ENCODE measurements around the gene CCDC187. TPM values are rescaled to one million over a fixed set of nuclear protein-coding genes. Genes with fewer than 3 reads are reported as not detected.

Gene CCDC187
- total RNA-seq, 1 experiment from 2014 or later, result not detected

DNA sequence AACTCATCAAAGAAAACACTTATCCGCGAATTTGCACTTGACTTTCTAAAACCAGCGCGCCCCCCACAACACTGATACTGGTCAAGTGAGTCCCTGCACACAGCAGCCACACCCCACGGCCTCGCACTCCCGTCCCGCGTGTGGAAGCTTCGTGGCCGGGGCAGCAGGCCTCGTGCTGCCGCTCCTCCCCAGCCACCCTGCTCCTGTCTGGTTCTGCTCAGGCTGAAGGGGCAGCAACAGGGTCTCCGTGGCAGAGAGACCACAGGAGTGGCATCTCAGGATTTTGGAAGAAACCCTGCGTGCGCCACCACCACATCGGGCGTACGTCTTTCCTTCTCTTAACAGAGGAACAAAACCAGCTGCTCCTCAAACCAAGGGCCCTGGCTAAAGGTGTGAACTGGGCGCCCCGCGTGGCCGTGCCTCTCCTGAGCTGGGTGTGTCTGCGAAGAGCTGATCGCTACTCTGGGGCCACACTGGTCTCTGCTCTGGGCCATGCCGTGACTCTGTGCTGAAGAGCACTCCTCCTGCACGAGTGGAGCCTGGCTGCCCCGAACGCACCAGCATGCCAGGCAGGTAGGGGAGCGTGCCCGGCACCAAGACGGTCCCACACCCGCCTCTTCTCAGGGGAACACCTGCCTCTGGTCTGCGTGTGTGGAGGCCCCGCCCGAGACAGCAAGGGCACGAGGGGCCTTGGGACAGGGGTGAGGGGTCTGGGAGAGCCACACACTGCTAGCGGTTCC is 81.6 kb downstream of the CCDC187 start:
- no peak overlapping the region for H3K27ac Mint-ChIP-seq (ENCODE audit: low read depth, unreplicated experiment)
- no peak overlapping the region for H3K4me3 Mint-ChIP-seq (ENCODE audit: unreplicated experiment)
- H3K4me1 Mint-ChIP-seq (ENCODE audit: insufficient read depth, unreplicated experiment), result peaks cover 22% of the 10 kb centered on the region
- no peak for TF ChIP-seq CTCF (IDR thresholded peaks at IDR 0.05; ENCODE audit: unreplicated experiment)
- no TSS peak for BruUV-seq (replicated peaks)
- H3K27me3 Mint-ChIP-seq (ENCODE audit: insufficient read depth, unreplicated experiment), result no peaks in the 10 kb centered on the region
- intact Hi-C loops (cut with micrococcal nuclease), result no loop called here
- peaks cover 62% of the 10 kb centered on the region for H3K36me3 Mint-ChIP-seq (ENCODE audit: insufficient read depth, unreplicated experiment)
- ChIA-PET POLR2A (no interaction called here), CTCF (interaction anchor here (1.5 kb wide), 1 partner anchor 52 kb away, joined by 6 read pairs; no protein-coding TSS in a partner anchor)
- H3K9me3 Mint-ChIP-seq (ENCODE audit: unreplicated experiment), result no peaks in the 10 kb centered on the region
- no peak for DNase-seq (ENCODE audit: unreplicated experiment)

DNA sequence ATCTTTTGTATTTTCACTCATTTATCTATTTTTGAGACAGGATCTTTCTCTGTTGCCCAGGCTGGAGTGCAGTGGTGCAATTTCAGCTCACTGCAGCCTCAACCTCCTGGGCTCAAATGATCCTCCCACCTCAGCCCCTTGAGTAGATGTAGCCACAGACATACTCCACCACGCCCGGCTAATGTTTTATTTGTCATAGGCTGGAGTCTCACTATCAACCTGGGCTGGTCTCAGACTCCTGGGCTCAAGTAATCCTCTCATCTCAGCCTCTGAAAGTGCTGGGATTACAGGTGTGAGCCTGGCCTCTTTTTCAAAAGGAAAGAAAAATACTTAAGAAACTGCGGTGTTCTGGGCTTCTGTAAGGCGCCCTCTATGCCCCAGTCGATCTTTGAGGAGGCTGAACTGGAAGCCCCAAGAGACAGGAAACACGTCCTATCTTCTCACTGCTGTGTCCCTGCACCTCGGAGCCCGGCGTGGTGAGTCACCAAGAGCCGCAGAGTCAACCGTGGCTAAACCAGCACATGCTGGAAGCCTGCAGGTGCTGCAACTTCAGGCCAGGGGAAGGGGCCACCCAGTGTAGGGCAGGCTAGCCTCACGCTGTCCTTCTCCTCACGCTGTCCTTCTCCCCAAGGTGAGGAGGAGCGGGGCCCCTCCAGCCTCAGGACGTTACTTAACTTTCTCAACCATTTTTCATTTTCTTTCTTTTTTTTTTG is 83.7 kb downstream of the CCDC187 start:
- intact Hi-C loops (cut with micrococcal nuclease), result no loop called here
- BruUV-seq (replicated peaks), result no TSS peak
- CTCF ChIA-PET, result interaction anchor here (0.8 to 1.1 kb wide), 2 partner anchors 49 to 61 kb away, joined by 3 read pairs; no protein-coding TSS in a partner anchor

GRCh38 chr9:136219276-136219675 is 84.6 kb downstream of the CCDC187 start:
- ChIA-PET CTCF (interaction anchor here (0.8 to 1.5 kb wide), 3 partner anchors 15 to 61 kb away, joined by 3 read pairs; no protein-coding TSS in a partner anchor), POLR2A (interaction anchor here (0.6 to 1.6 kb wide), 4 partner anchors 8 to 258 kb away, joined by 3 to 11 read pairs (median 4); partner anchors contain the start of gene UBAC1)
- Mint-ChIP-seq H3K9me3 (ENCODE audit: unreplicated experiment) (no peaks in the 10 kb centered on the region), H3K4me3 (ENCODE audit: unreplicated experiment) (no peak overlapping the region), H3K4me1 (ENCODE audit: insufficient read depth, unreplicated experiment) (peaks cover 22% of the 10 kb centered on the region), H3K27me3 (ENCODE audit: insufficient read depth, unreplicated experiment) (no peaks in the 10 kb centered on the region), H3K27ac (ENCODE audit: low read depth, unreplicated experiment) (no peak overlapping the region), H3K36me3 (ENCODE audit: insufficient read depth, unreplicated experiment) (peaks cover 70% of the 10 kb centered on the region)
- peak; percentile 88 for DNase-seq (ENCODE audit: unreplicated experiment)
- no peak for TF ChIP-seq CTCF (IDR thresholded peaks at IDR 0.05; ENCODE audit: unreplicated experiment)
- no TSS peak for BruUV-seq (replicated peaks)
- intact Hi-C loops (cut with micrococcal nuclease), result no loop called here

More for the DNA sequence above, 83.7 kb downstream of the CCDC187 start:
- H3K27me3 Mint-ChIP-seq (ENCODE audit: insufficient read depth, unreplicated experiment), result no peaks in the 10 kb centered on the region
- H3K27ac Mint-ChIP-seq (ENCODE audit: low read depth, unreplicated experiment), result peak overlapping the region; percentile 67
- peaks cover 71% of the 10 kb centered on the region for H3K36me3 Mint-ChIP-seq (ENCODE audit: insufficient read depth, unreplicated experiment)
- H3K4me3 Mint-ChIP-seq (ENCODE audit: unreplicated experiment), result no peak overlapping the region
- H3K9me3 Mint-ChIP-seq (ENCODE audit: unreplicated experiment), result no peaks in the 10 kb centered on the region
- POLR2A ChIA-PET, result interaction anchor here (0.8 to 1.6 kb wide), 4 partner anchors 8 to 259 kb away, joined by 3 to 11 read pairs (median 4); partner anchors contain the start of gene UBAC1
- DNase-seq (ENCODE audit: unreplicated experiment), result peak; percentile 83
- no peak for TF ChIP-seq CTCF (IDR thresholded peaks at IDR 0.05; ENCODE audit: unreplicated experiment)
- peaks cover 22% of the 10 kb centered on the region for H3K4me1 Mint-ChIP-seq (ENCODE audit: insufficient read depth, unreplicated experiment)

GRCh38 chr9:136218673-136219072 is 85.2 kb downstream of the CCDC187 start:
- H3K4me3 Mint-ChIP-seq (ENCODE audit: unreplicated experiment), result no peak overlapping the region
- intact Hi-C loops (cut with micrococcal nuclease), result no loop called here
- peaks cover 67% of the 10 kb centered on the region for H3K36me3 Mint-ChIP-seq (ENCODE audit: insufficient read depth, unreplicated experiment)
- ChIA-PET POLR2A (interaction anchor here (0.6 to 1.6 kb wide), 2 partner anchors 10 to 911 kb away, joined by 3 to 11 read pairs; no protein-coding TSS in a partner anchor), CTCF (interaction anchor here (1.1 to 1.5 kb wide), 3 partner anchors 8 to 51 kb away, joined by 3 to 7 read pairs (median 3); no protein-coding TSS in a partner anchor)
- no peaks in the 10 kb centered on the region for H3K27me3 Mint-ChIP-seq (ENCODE audit: insufficient read depth, unreplicated experiment)
- no peaks in the 10 kb centered on the region for H3K9me3 Mint-ChIP-seq (ENCODE audit: unreplicated experiment)
- no peak for DNase-seq (ENCODE audit: unreplicated experiment)
- peaks cover 22% of the 10 kb centered on the region for H3K4me1 Mint-ChIP-seq (ENCODE audit: insufficient read depth, unreplicated experiment)
- BruUV-seq (replicated peaks), result no TSS peak
- TF ChIP-seq CTCF (IDR thresholded peaks at IDR 0.05; ENCODE audit: unreplicated experiment), result no peak
- no peak overlapping the region for H3K27ac Mint-ChIP-seq (ENCODE audit: low read depth, unreplicated experiment)

Data from MCF 10A (cell line).